ENCODE measurements around the gene PGM2. TPM values are rescaled to one million over a fixed set of nuclear protein-coding genes. Genes with fewer than 3 reads are reported as not detected.

PGM2 gene
- total RNA-seq, 1 experiment from 2014 or later = 28.6 TPM

GRCh38 chr4:37794056-37794455, 32.4 kb upstream of the PGM2 start:
- no TSS peak for BruUV-seq (replicated peaks)

DNA sequence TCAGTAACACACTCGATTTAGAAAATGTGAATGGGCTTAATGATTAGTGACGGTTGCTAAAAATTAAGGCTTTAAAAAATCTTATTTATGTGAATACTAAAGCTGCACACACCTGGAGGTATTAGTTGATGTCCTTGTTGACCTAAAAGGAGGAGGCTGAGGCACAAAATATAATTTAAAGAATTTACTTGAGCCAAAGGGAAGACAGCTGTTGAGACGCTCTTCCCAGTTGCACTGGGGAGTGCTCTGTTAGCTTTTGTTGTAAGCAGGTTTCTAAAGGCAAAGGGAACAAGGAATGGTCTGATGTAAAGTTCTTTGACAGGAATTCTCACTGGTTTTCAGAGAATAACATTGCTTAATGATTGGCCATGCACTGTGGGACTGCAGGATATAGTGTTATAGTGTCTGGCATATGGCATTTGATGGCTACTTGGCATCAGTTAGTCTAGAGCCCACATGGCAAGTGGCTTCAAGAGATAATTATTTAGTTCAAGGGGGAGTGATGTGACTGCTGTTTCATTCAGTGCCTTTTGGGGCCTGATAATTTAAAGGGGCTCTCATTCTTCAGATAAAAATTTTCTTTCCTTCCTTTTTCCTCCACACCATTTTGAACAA, 30.8 kb upstream of the PGM2 start:
- POLR2A ChIA-PET (ENCODE audit: unreplicated experiment) = no interaction called here
- intact Hi-C loops (cut with micrococcal nuclease) = no loop called here

More at GRCh38 chr4:37794056-37794455, 32.4 kb upstream of the PGM2 start:
- H3K4me2 ChIP-seq (ENCODE audit: low read length) = no peak overlapping the region
- H3K4me3 ChIP-seq (ENCODE audit: low read length) = no peak overlapping the region
- no peaks in the 10 kb centered on the region for H3K9me2 ChIP-seq (replicated peaks; ENCODE audit: low read length)
- ChIA-PET POLR2A (ENCODE audit: unreplicated experiment) (no interaction called here), CTCF (no interaction called here)
- H3K27ac ChIP-seq (ENCODE audit: low read length) = no peak overlapping the region
- H4K20me1 ChIP-seq (ENCODE audit: low read length) = no peaks in the 10 kb centered on the region
- H2AFZ ChIP-seq (ENCODE audit: low read length) = no peak overlapping the region
- H3K9me3 ChIP-seq (ENCODE audit: low read length) = no peaks in the 10 kb centered on the region
- TF ChIP-seq EZH2 (IDR thresholded peaks at IDR 0.05; ENCODE audit: low read length, unreplicated experiment) = no peak
- TF ChIP-seq EZH2phosphoT487 (IDR thresholded peaks at IDR 0.05; ENCODE audit: borderline replicate concordance, low read length) = no peak
- no peak for TF ChIP-seq CTCF (conservative IDR thresholded peaks at IDR 0.05; ENCODE audit: low read depth, low read length)
- no peak for DNase-seq
- no peaks in the 10 kb centered on the region for H3K79me2 ChIP-seq (ENCODE audit: low read length)
- H3K4me1 ChIP-seq (ENCODE audit: insufficient read depth, low read length) = no peaks in the 10 kb centered on the region
- no peak overlapping the region for H3K9ac ChIP-seq (ENCODE audit: low read length)
- no peaks in the 10 kb centered on the region for H3F3A ChIP-seq (ENCODE audit: low read length, unreplicated experiment)
- H3K36me3 ChIP-seq (ENCODE audit: low read depth, low read length) = no peaks in the 10 kb centered on the region
- no peak for ATAC-seq
- H3K27me3 ChIP-seq (ENCODE audit: low read length) = no peaks in the 10 kb centered on the region
- intact Hi-C loops (cut with micrococcal nuclease) = no loop called here

More for the DNA sequence above, 30.8 kb upstream of the PGM2 start:
- Histone ChIP-seq H3K79me2 (ENCODE audit: low read length) (no peaks in the 10 kb centered on the region), H3K9ac (ENCODE audit: low read length) (no peak overlapping the region), H3K4me2 (ENCODE audit: low read length) (no peak overlapping the region), H2AFZ (ENCODE audit: low read length) (no peak overlapping the region), H3K36me3 (ENCODE audit: low read depth, low read length) (no peaks in the 10 kb centered on the region), H3K9me3 (ENCODE audit: low read length) (no peaks in the 10 kb centered on the region), H3K4me1 (ENCODE audit: insufficient read depth, low read length) (no peaks in the 10 kb centered on the region), H3K4me3 (ENCODE audit: low read length) (no peak overlapping the region), H3K27me3 (ENCODE audit: low read length) (no peaks in the 10 kb centered on the region), H4K20me1 (ENCODE audit: low read length) (no peaks in the 10 kb centered on the region), H3F3A (ENCODE audit: low read length, unreplicated experiment) (no peaks in the 10 kb centered on the region), H3K27ac (ENCODE audit: low read length) (no peak overlapping the region), H3K9me2 (replicated peaks; ENCODE audit: low read length) (no peaks in the 10 kb centered on the region)
- TF ChIP-seq EZH2 (IDR thresholded peaks at IDR 0.05; ENCODE audit: low read length, unreplicated experiment) = no peak
- no peak for TF ChIP-seq CTCF (conservative IDR thresholded peaks at IDR 0.05; ENCODE audit: low read depth, low read length)
- no peak for TF ChIP-seq EZH2phosphoT487 (IDR thresholded peaks at IDR 0.05; ENCODE audit: borderline replicate concordance, low read length)
- ATAC-seq (no peak), DNase-seq (no peak)
- CTCF ChIA-PET = no interaction called here
- BruUV-seq (replicated peaks) = no TSS peak
